Body of pancreas (tissue), 4 donors: ENCODE measurements around the gene TM9SF4.

Source experiments
- CTCF ChIP-seq, 7 experiments: fragments of 450-650 bp in 4 of 7; fragments of 200-600 bp in 3 of 7; sonication (generic) in 3 of 7; IDR thresholded peaks; one replicate each; pipeline ENCODE4 v1.5.1; 2016 to 2019; ENCODE audit warnings: antibody characterized with exemption in 7 of 7
- POLR2A ChIP-seq, 3 donors: fragments of 450-650 bp; IDR thresholded peaks; one replicate each; pipeline ENCODE4 v1.6.1; 2016; ENCODE audit warnings: antibody characterized with exemption in 3 of 3, mild to moderate bottlenecking in 2 of 3

- TF ChIP-seq POLR2A (IDR thresholded peaks at IDR 0.05) (no peak), CTCF (IDR thresholded peaks at IDR 0.05) (no peak)
These were observed 33.5 kb downstream of the TM9SF4 start for GRCh38 chr20:32142991-32143390.
